Cerebellar cortex (tissue), 1 donor: ENCODE results near the gene CNTN4.
"Not testable (repeated sequence)": the region's sequence is repeated elsewhere in the genome, so short reads cannot be mapped to it uniquely, and the experiment has no call there.

Experiments used
- DNase-seq: peaks from one replicate; pipeline ENCODE4 v3.0.0-alpha.2; 2015; ENCODE audit warnings: low spot score

Gene CNTN4

GRCh38 chr3:2517500-2518172 lies 419.0 kb downstream of the CNTN4 start:
- DNase-seq = no peak

GRCh38 chr3:2523281-2523836 lies 424.7 kb downstream of the CNTN4 start:
- no peak for DNase-seq

GRCh38 chr3:2525968-2526367 lies 427.3 kb downstream of the CNTN4 start:
- no peak for DNase-seq

- DNase-seq = no peak
Observed at GRCh38 chr3:2526926-2527325, 428.3 kb downstream of the CNTN4 start.

- not testable (repeated sequence) for DNase-seq
Observed at GRCh38 chr3:2527328-2527727, 428.7 kb downstream of the CNTN4 start.

GRCh38 chr3:2534767-2535166 lies 436.1 kb downstream of the CNTN4 start:
- DNase-seq = not testable (repeated sequence)

GRCh38 chr3:2535206-2535605 lies 436.5 kb downstream of the CNTN4 start:
- no peak for DNase-seq

GRCh38 chr3:2536575-2536974 lies 437.9 kb downstream of the CNTN4 start:
- no peak for DNase-seq

GRCh38 chr3:2540115-2540514 lies 441.4 kb downstream of the CNTN4 start:
- DNase-seq = no peak

- no peak for DNase-seq
Observed at GRCh38 chr3:2543247-2543646, 444.6 kb downstream of the CNTN4 start.

GRCh38 chr3:2544212-2544611 lies 445.5 kb downstream of the CNTN4 start:
- no peak for DNase-seq

GRCh38 chr3:2544718-2545117 lies 446.1 kb downstream of the CNTN4 start:
- DNase-seq = no peak

- no peak for DNase-seq
Observed at GRCh38 chr3:2547049-2547448, 448.4 kb downstream of the CNTN4 start.

GRCh38 chr3:2554656-2555055 lies 456.0 kb downstream of the CNTN4 start:
- no peak for DNase-seq

- DNase-seq = no peak
Observed at GRCh38 chr3:2558796-2559195, 460.1 kb downstream of the CNTN4 start.

GRCh38 chr3:2567451-2567850 lies 468.8 kb downstream of the CNTN4 start:
- DNase-seq = no peak

- DNase-seq = no peak
Observed at GRCh38 chr3:2568156-2568555, 469.5 kb downstream of the CNTN4 start.

GRCh38 chr3:2568929-2569328 lies 470.3 kb downstream of the CNTN4 start:
- DNase-seq = no peak

GRCh38 chr3:2577571-2577970 lies 478.9 kb downstream of the CNTN4 start:
- no peak for DNase-seq

- no peak for DNase-seq
Observed at GRCh38 chr3:2578560-2578959, 479.9 kb downstream of the CNTN4 start.

GRCh38 chr3:2579206-2579605 lies 480.5 kb downstream of the CNTN4 start:
- DNase-seq = peak; percentile 96

GRCh38 chr3:2583046-2583445 lies 484.4 kb downstream of the CNTN4 start:
- DNase-seq = no peak

- DNase-seq = no peak
Observed at GRCh38 chr3:2589336-2589969, 490.8 kb downstream of the CNTN4 start.

- DNase-seq = no peak
Observed at GRCh38 chr3:2595486-2595885, 496.8 kb downstream of the CNTN4 start.
